HG02973 (cell line): ENCODE measurements around the gene NTMT1.
"Not testable (repeated sequence)": the region's sequence is repeated elsewhere in the genome, so short reads cannot be mapped to it uniquely, and the experiment has no call there.

Source experiments
- ATAC-seq: cut with Tn5 transposase; IDR thresholded peaks from one replicate; pipeline ENCODE4 v1.9.1; 2021; ENCODE audit warnings: moderate library complexity; ENCODE audit not compliant: unreplicated experiment

The NTMT1 gene

GRCh38 chr9:129635099-129636065 is 9.4 kb downstream of the NTMT1 start:
- ATAC-seq = no peak

GRCh38 chr9:129636343-129636742 is 10.4 kb downstream of the NTMT1 start:
- ATAC-seq = not testable (repeated sequence)

GRCh38 chr9:129637102-129637501 is 11.1 kb downstream of the NTMT1 start:
- ATAC-seq = no peak

- ATAC-seq = no peak
Observed at GRCh38 chr9:129637673-129638439, 11.9 kb downstream of the NTMT1 start.

- no peak for ATAC-seq
Observed at GRCh38 chr9:129639034-129639630, 13.2 kb downstream of the NTMT1 start.

- no peak for ATAC-seq
Observed at GRCh38 chr9:129639756-129640085, 13.8 kb downstream of the NTMT1 start.

- ATAC-seq = no peak
Observed at GRCh38 chr9:129640086-129640870, 14.3 kb downstream of the NTMT1 start.

GRCh38 chr9:129640871-129641749 is 15.1 kb downstream of the NTMT1 start:
- ATAC-seq = peak; percentile 9

GRCh38 chr9:129641750-129642585 is 16.0 kb downstream of the NTMT1 start, which contains the start of gene ASB6:
ASB6 (minus strand) TSS chr9:129642151; CDS start chr9:129641999, 152 bp downstream.
- ATAC-seq = peak; percentile 82

- no peak for ATAC-seq
Observed at GRCh38 chr9:129643706-129644105, 17.7 kb downstream of the NTMT1 start.

GRCh38 chr9:129644365-129644764 is 18.4 kb downstream of the NTMT1 start:
- no peak for ATAC-seq

- ATAC-seq = no peak
Observed at GRCh38 chr9:129644902-129645301, 18.9 kb downstream of the NTMT1 start.

GRCh38 chr9:129646252-129646651 is 20.3 kb downstream of the NTMT1 start:
- no peak for ATAC-seq

- no peak for ATAC-seq
Observed at GRCh38 chr9:129646654-129647053, 20.7 kb downstream of the NTMT1 start.

GRCh38 chr9:129647635-129648034 is 21.7 kb downstream of the NTMT1 start:
- ATAC-seq = no peak

GRCh38 chr9:129648092-129648763 is 22.3 kb downstream of the NTMT1 start:
- no peak for ATAC-seq

- ATAC-seq = no peak
Observed at GRCh38 chr9:129648764-129649115, 22.8 kb downstream of the NTMT1 start.
